ENCODE measurements around the gene SLC7A10. TPM values are rescaled to one million over a fixed set of nuclear protein-coding genes. Genes with fewer than 3 reads are reported as not detected.

SLC7A10 gene
- polyA plus RNA-seq, 1 donor (not counting 4 experiments of a cell fraction or from before 2014, with no cell fraction given): not detected

DNA sequence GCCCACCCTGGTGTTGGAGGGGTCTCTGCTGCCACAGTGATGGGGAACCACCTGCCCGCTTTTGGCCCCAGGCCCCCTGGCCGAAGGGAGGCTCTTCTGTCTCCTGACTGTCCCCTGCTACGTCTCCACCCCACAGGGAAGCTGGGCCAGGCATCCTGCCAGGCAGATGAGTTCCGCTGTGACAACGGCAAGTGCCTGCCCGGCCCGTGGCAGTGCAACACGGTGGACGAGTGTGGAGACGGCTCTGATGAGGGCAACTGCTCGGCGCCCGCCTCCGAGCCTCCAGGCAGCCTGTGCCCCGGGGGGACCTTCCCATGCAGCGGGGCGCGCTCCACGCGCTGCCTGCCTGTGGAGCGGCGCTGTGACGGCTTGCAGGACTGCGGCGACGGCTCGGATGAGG lies 20.5 kb downstream of the SLC7A10 start:
- no peak overlapping the region for H3K4me2 ChIP-seq (ENCODE audit: control insufficient read depth, extremely low read depth, insufficient read depth, low read depth, low read length)
- dilution Hi-C loops (cut with MboI; ENCODE audit: extremely low pct_ligation_motif_present, low sequenced_read_pairs): no loop called here
- DNase-seq (ENCODE audit: low read depth, low spot score) (no peak), FAIRE-seq (no peak)
- peaks cover 3% of the 10 kb centered on the region for H4K20me1 ChIP-seq (ENCODE audit: control insufficient read depth, extremely low read depth, insufficient read depth, low read length)
- H3K79me2 ChIP-seq (ENCODE audit: control insufficient read depth, insufficient read depth, low read length): no peaks in the 10 kb centered on the region
- H3K27ac ChIP-seq (ENCODE audit: control insufficient read depth, insufficient read depth, low read length): no peak overlapping the region
- H3K27me3 ChIP-seq (ENCODE audit: control insufficient read depth, extremely low read depth, insufficient read depth, low read length): no peaks in the 10 kb centered on the region
- H3K4me3 ChIP-seq (ENCODE audit: control insufficient read depth in 2 of 3, extremely low read depth in 1 of 3, insufficient read depth in 2 of 3, low read depth in 1 of 3, low read length in 3 of 3): no peak overlapping the region
- H3K9me3 ChIP-seq (ENCODE audit: control insufficient read depth, low read depth, low read length): no peaks in the 10 kb centered on the region
- H3K9ac ChIP-seq (ENCODE audit: control insufficient read depth, extremely low read depth, insufficient read depth, low read length): no peak overlapping the region
- H3K36me3 ChIP-seq (ENCODE audit: control insufficient read depth in 2 of 2, extremely low read depth in 1 of 2, insufficient read depth in 2 of 2, low read length in 2 of 2): peaks cover 0 to 7% of the 10 kb centered on the region in 2 experiments
- H3K9me1 ChIP-seq (ENCODE audit: control insufficient read depth, extremely low read depth, insufficient read depth, low read length): no peaks in the 10 kb centered on the region
- TF ChIP-seq, protein P1, sequence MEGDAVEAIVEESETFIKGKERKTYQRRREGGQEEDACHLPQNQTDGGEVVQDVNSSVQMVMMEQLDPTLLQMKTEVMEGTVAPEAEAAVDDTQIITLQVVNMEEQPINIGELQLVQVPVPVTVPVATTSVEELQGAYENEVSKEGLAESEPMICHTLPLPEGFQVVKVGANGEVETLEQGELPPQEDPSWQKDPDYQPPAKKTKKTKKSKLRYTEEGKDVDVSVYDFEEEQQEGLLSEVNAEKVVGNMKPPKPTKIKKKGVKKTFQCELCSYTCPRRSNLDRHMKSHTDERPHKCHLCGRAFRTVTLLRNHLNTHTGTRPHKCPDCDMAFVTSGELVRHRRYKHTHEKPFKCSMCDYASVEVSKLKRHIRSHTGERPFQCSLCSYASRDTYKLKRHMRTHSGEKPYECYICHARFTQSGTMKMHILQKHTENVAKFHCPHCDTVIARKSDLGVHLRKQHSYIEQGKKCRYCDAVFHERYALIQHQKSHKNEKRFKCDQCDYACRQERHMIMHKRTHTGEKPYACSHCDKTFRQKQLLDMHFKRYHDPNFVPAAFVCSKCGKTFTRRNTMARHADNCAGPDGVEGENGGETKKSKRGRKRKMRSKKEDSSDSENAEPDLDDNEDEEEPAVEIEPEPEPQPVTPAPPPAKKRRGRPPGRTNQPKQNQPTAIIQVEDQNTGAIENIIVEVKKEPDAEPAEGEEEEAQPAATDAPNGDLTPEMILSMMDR (optimal IDR thresholded peaks at IDR 0.05 in 1 of 3, IDR thresholded peaks at IDR 0.05 in 1 of 3, conservative IDR thresholded peaks at IDR 0.05 in 1 of 3; ENCODE audit: extremely low read depth in 1 of 3, insufficient read depth in 2 of 3, low read length in 3 of 3): no peak
- TF ChIP-seq EZH2 (IDR thresholded peaks at IDR 0.05; ENCODE audit: low read length): no peak
- no peaks in the 10 kb centered on the region for H3K4me1 ChIP-seq (ENCODE audit: control insufficient read depth, extremely low read depth, insufficient read depth, low read length)
- no peak overlapping the region for H2AFZ ChIP-seq (ENCODE audit: control insufficient read depth, low read length)

DNA sequence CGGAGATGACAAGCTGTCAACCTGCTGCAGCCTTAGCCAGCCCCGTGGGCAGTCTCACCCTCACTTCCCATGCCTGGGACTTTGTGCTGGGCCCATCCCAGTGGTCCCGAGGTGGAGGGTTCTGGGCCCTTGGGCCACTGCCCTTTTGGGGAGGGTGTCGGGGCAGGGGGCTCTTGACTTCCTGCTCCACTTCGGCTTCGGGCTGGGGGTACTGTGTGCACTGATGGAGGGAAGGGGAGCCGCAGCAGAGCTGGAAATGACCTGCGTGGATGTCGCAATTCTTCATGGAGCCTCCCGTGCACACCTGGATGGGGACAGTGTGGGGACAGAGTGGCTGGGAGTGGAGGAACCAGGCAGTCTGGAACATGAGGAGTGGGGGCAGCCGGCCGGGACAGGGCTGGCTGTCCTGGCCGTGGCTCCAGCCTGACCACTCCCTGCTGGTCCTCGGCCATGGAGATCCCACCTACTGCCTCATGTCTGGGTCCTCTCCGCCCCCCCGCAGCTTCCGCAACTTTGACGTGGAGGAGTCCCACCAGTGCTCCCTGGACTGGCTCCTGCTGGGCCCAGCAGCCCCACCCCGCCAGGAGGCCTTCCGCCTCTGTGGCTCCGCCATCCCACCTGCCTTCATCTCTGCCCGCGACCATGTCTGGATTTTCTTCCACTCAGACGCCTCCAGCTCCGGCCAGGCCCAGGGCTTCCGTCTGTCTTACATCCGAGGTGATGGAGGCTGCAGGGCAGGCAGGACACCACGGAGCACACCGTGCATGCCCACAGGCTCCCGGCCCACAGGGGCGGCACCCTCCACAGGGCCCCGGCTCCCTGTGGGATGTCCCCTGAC lies 21.3 kb downstream of the SLC7A10 start:
- no peak for DNase-seq (ENCODE audit: low read depth, low spot score)
- Histone ChIP-seq H3K9me1 (ENCODE audit: control insufficient read depth, extremely low read depth, insufficient read depth, low read length) (no peaks in the 10 kb centered on the region), H3K4me2 (ENCODE audit: control insufficient read depth, extremely low read depth, insufficient read depth, low read depth, low read length) (no peak overlapping the region), H3K4me1 (ENCODE audit: control insufficient read depth, extremely low read depth, insufficient read depth, low read length) (no peaks in the 10 kb centered on the region), H3K27ac (ENCODE audit: control insufficient read depth, insufficient read depth, low read length) (no peak overlapping the region), H2AFZ (ENCODE audit: control insufficient read depth, low read length) (no peak overlapping the region), H3K36me3 (ENCODE audit: control insufficient read depth in 2 of 2, extremely low read depth in 1 of 2, insufficient read depth in 2 of 2, low read length in 2 of 2) (peaks cover 0 to 7% of the 10 kb centered on the region in 2 experiments), H3K79me2 (ENCODE audit: control insufficient read depth, insufficient read depth, low read length) (no peaks in the 10 kb centered on the region), H3K27me3 (ENCODE audit: control insufficient read depth, extremely low read depth, insufficient read depth, low read length) (no peaks in the 10 kb centered on the region), H3K9me3 (ENCODE audit: control insufficient read depth, low read depth, low read length) (no peaks in the 10 kb centered on the region), H3K9ac (ENCODE audit: control insufficient read depth, extremely low read depth, insufficient read depth, low read length) (no peak overlapping the region), H3K4me3 (ENCODE audit: control insufficient read depth in 2 of 3, extremely low read depth in 1 of 3, insufficient read depth in 2 of 3, low read depth in 1 of 3, low read length in 3 of 3) (no peak overlapping the region), H4K20me1 (ENCODE audit: control insufficient read depth, extremely low read depth, insufficient read depth, low read length) (peaks cover 3% of the 10 kb centered on the region)
- TF ChIP-seq, protein P1 (optimal IDR thresholded peaks at IDR 0.05 in 1 of 3, IDR thresholded peaks at IDR 0.05 in 1 of 3, conservative IDR thresholded peaks at IDR 0.05 in 1 of 3; ENCODE audit: extremely low read depth in 1 of 3, insufficient read depth in 2 of 3, low read length in 3 of 3): no peak
- TF ChIP-seq EZH2 (IDR thresholded peaks at IDR 0.05; ENCODE audit: low read length): no peak
- no peak for FAIRE-seq
- dilution Hi-C loops (cut with MboI; ENCODE audit: extremely low pct_ligation_motif_present, low sequenced_read_pairs): no loop called here

Measured in keratinocyte (primary cell).